Stimulated activated CD8-positive, alpha-beta memory T cell treated with anti-CD3 and anti-CD28 coated beads, Interleukin-15, amount 100 ng/mL, for 1 hour (primary cell): ENCODE measurements around the gene BIVM.
"Not testable (repeated sequence)": the region's sequence is repeated elsewhere in the genome, so short reads cannot be mapped to it uniquely, and the experiment has no call there.

Experiments used
- DNase-seq: peaks from one replicate; pipeline ENCODE4 v3.0.0-alpha.2; 2020; ENCODE audit warnings: low read depth

BIVM gene

GRCh38 chr13:102798581-102799425, at the start of gene BIVM, which contains the start of gene POGLUT2:
BIVM (plus strand) TSS chr13:102799119; CDS start chr13:102807268, 8,149 bp downstream.
POGLUT2 (minus strand) TSS chr13:102798976; CDS start chr13:102798670, 306 bp downstream.
- peak; percentile 46 for DNase-seq

DNA sequence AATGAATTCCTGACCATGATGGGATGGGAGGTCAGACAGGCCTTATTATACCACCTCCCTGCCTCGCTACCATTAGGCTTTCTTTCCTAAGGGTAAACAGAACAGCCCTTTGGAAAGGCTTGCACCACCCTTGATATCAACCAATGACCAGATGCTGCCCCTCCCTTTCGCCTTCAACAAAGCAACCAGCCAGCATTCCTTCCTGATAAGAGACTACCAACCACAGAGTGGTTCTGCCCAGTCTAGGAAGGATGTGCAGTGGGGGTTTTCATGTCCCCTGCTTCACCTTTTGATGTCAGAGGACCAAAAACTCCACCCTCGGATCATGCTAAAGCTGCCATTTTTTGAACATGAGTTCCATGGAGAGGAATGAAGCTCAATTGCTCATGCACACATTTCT, 47.0 kb upstream of the BIVM start:
- no peak for DNase-seq

- no peak for DNase-seq
Observed at GRCh38 chr13:102757006-102757405, 41.9 kb upstream of the BIVM start.

DNA sequence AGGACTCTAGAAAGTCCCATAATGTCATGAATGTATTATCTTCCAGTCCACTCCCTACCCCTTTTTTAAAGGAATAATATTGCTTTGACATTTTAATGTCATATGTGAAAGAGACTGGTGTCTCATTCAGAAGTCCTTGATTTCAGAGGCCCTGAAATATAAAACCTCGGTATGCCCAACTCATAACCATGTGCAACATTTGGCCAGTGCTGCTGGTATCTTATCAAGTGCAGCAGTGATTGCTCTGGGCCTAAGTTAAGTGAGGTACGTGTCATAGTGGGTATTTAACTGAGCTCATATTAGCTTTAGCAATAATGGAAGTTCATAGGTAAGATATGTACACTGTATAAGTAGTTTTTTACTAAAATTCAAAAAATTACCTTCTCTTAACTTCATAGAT, 40.1 kb upstream of the BIVM start:
- no peak for DNase-seq

- no peak for DNase-seq
Observed at GRCh38 chr13:102761071-102761470, 37.8 kb upstream of the BIVM start.

- DNase-seq: no peak
Observed at GRCh38 chr13:102763741-102764140, 35.2 kb upstream of the BIVM start.

- no peak for DNase-seq
Observed at GRCh38 chr13:102768909-102769308, 30.0 kb upstream of the BIVM start.

DNA sequence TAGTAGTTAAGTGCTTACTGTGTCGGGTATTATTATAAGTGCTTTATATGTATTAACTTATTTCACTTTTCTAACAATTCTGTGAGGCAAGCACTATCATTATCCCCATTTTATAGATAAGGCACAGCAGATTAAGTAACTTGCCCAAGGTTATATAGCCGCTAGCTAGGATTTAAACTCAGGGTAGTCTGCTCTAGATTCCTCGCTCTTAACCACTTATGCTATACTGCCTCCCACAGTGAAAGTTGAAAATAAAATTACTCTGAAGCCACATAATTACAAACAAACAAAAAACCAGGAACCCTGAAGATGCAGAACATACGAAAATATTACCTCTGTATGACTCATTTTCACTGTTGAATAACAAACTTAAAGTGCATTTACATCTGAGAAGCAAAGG, 29.2 kb upstream of the BIVM start:
- DNase-seq: no peak

GRCh38 chr13:102770435-102770834, 28.5 kb upstream of the BIVM start:
- DNase-seq: no peak

- DNase-seq: no peak
Observed at GRCh38 chr13:102771298-102772041, 27.4 kb upstream of the BIVM start.

DNA sequence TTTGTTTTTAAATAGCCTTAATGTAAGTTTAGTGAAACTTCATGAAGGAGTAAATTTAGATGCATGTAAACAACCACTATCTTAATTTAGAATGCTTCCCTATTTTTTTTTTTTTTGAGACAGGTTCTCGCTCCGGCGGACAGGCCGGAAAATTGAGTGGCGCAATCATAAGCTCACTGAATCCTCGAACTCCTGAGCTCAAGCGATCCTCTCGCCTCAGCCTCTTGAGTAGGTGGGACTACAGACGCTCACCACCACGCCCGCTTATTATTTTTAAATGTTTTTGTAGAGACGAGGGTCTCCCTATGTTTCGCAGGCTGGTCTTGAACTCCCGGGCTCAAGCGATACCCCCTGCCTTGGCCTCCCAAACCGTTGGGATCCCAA, 26.9 kb upstream of the BIVM start:
- no peak for DNase-seq

DNA sequence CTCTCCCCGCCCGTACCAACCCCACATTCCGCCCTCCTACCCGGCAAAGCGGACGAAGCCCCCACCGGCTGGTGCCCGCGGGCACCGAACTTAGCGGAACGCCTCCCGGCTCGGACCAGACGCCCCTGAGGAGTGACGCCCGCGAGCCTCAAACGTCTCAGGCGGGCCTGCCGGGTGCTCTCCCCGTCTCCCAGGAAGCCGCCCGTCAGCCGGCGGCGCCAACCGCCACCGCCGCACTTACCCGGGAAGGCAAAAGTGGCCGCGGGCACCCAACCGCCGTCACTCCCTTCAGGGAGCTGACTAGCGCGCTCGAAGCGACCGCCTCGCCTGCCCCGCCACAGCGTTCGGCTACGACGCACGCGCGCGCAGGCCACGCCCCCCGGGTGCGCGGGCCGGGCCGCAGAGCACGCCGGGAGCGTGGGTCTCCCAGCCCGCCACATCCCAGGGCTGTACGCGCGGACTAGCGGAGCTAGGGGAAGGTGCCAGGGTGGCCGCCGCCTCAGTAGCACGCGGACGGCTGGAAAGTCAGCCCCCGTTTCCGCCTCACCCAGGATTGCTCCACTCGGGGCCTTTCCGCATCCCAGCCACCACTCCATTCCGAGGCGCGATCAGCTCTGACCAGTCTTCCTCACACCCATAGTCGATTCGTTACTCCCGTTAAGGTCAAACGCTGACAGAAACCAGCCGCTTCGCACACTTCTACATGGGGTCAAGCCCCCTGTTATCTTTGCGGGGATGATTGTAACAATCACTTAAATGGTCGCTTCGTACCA, 25.3 kb upstream of the BIVM start, which contains the start of gene TEX30:
TEX30 (minus strand) TSS at position 346 of the 773 bp plus-strand sequence. CDS start 3,760 bp downstream, outside the sequence.
- peak; percentile 65 for DNase-seq

DNA sequence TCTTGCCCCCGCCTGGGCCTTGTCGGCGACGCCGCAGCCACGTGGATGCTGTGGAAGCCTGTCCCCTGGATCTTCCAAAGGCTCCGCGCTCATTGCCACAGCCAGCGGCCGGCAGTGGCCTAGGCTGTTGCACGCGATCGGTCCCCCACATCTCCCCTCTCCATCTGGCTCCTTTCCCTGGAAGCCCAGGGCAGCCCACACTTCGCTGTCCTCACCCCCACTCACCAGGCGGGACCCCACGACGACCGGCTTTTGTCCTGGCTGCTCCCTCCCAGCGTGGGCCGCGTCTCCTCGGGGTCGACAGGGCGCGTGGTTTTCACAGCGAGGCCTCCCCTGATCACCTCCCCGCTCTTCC, 24.7 kb upstream of the BIVM start:
- no peak for DNase-seq

GRCh38 chr13:102774591-102775520, 24.1 kb upstream of the BIVM start:
- DNase-seq: no peak

DNA sequence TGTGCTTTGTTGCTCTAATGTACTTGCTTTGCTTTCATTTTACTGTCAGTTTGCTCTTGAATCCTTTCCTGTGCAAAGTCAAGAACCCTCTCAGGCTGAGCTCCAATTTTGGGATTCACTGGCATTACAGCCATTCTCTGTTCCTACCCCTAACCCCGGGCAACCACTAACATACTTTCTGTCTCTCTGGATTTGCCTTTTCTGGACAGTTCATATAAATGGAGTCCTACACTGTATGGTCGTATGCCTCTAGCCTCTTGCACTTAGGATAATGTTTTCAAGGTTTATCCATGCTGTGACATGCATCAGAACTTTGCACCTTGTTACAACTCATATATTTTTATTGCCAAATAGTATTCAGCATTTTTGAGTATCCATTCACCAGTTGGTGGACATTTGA, 22.6 kb upstream of the BIVM start:
- DNase-seq: no peak

- no peak for DNase-seq
Observed at GRCh38 chr13:102777736-102778135, 21.2 kb upstream of the BIVM start.

DNA sequence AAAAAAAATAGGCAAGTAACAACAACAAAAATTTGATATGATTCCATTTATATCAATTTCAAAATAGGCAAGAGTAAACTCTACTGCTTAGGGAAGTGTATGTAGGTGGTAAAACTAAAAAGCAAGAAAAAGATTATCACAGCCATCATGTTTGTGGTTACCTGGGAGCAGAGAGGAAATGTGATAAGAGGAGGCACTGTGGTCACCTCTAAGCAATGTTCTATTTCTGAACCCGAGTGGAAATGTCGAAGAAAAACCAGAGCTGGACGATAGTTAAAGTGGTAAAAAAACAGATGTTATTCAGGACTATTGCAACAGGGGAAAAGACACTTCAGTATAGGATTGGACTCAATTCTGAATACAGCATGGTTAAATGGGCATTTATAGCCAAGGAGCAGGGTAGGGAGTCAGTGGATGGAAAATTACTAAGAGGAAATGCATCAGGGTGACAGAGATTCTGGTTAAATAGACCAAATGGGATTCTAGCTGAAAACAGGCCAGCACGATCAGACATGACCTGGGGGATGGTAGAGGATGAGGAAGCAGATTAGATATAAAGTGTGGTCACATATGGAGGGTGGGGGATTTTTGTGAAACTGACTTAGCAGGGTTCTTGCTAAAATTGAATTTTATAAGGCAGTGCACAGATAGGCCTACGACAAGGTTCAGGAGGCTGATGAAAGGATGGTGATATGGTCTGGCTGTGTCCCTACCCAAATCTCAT, 19.3 kb upstream of the BIVM start:
- DNase-seq: no peak

GRCh38 chr13:102780656-102781055, 18.3 kb upstream of the BIVM start:
- not testable (repeated sequence) for DNase-seq

GRCh38 chr13:102781591-102781990, 17.3 kb upstream of the BIVM start:
- no peak for DNase-seq

DNA sequence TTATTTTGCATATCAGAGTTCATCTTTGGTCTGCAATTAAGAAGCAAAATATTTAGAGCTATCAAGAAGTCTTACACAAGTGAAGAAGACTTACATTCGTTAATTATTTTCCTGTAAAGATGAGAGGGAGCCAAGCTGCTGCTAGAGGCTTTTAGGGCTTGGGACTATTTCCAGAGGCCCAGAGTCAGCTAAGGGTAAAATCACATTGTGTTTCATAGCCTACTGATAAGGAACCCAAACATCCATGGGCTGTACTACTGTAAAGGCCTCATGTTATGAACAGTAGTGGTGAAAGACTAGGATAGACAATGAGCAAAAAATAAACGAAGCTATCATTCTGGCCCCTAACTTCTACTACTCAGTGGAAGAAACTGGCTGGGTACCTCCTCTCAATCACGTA, 14.4 kb upstream of the BIVM start:
- DNase-seq: no peak

- DNase-seq: no peak
Observed at GRCh38 chr13:102788683-102789082, 10.2 kb upstream of the BIVM start.
